Measurements from ENCODE around the gene UGT3A1.

Gene UGT3A1

GRCh38 chr5:35908814-35909213 is 82.4 kb downstream of the UGT3A1 start:
- DNase-seq (ENCODE audit: low read depth, low spot score), result no peak

- DNase-seq (ENCODE audit: low read depth, low spot score), result no peak
Observed at GRCh38 chr5:35908228-35908627, 83.0 kb downstream of the UGT3A1 start.

- DNase-seq (ENCODE audit: low read depth, low spot score), result no peak
Observed at GRCh38 chr5:35904443-35905132, 86.6 kb downstream of the UGT3A1 start.

GRCh38 chr5:35903631-35904203 is 87.5 kb downstream of the UGT3A1 start:
- no peak for DNase-seq (ENCODE audit: low read depth, low spot score)

- no peak for DNase-seq (ENCODE audit: low read depth, low spot score)
Observed at GRCh38 chr5:35902046-35902672, 89.0 kb downstream of the UGT3A1 start.
